ENCODE results near the gene DLG2.

DNA sequence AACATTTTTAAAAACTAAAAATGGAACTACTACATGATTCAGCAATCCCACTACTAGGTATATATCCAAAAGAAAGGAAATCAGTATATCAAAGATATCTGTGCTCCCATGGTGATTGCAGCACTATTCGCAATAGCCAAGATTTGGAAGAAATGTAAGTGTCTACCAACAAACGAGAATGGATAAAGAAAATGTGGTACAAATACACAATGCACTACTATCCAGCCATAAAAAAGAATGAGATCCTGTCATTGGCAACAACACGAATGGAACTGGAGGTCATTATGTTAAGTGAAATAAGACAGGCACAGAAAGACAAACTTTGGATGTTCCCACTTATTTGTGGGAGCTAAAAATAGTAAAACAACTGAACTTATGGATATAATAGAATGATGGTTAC lies 1765.1 kb downstream of the DLG2 start:
- TF ChIP-seq, protein P1, sequence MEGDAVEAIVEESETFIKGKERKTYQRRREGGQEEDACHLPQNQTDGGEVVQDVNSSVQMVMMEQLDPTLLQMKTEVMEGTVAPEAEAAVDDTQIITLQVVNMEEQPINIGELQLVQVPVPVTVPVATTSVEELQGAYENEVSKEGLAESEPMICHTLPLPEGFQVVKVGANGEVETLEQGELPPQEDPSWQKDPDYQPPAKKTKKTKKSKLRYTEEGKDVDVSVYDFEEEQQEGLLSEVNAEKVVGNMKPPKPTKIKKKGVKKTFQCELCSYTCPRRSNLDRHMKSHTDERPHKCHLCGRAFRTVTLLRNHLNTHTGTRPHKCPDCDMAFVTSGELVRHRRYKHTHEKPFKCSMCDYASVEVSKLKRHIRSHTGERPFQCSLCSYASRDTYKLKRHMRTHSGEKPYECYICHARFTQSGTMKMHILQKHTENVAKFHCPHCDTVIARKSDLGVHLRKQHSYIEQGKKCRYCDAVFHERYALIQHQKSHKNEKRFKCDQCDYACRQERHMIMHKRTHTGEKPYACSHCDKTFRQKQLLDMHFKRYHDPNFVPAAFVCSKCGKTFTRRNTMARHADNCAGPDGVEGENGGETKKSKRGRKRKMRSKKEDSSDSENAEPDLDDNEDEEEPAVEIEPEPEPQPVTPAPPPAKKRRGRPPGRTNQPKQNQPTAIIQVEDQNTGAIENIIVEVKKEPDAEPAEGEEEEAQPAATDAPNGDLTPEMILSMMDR (IDR thresholded peaks at IDR 0.05) = no peak
- no peak for TF ChIP-seq EP300 (IDR thresholded peaks at IDR 0.05)
- TF ChIP-seq POLR2A (IDR thresholded peaks at IDR 0.05) = no peak

Measured in ovary (tissue), 3 donors.